Posterior vena cava (tissue), 2 donors: ENCODE data around the gene CYP4X1. TPM values are rescaled to one million over a fixed set of nuclear protein-coding genes. Genes with fewer than 3 reads are reported as not detected.
"Not testable (repeated sequence)": the region's sequence is repeated elsewhere in the genome, so short reads cannot be mapped to it uniquely, and the experiment has no call there.

Experiments used
- DNase-seq: peaks from one replicate; pipeline ENCODE4 v3.0.0-alpha.2; 2020; ENCODE audit warnings: low spot score
- intact Hi-C, 2 donors: fragments of 100-400 bp; cut with DNase I; formaldehyde crosslinking; loops; one replicate each; pipeline versions ENCODE4 v1.14.1 to v1.14.2; 2022 to 2023
- total RNA-seq, 2 donors: library from RNA; stranded (reverse); fragmentation: NEBNext Ultra II Directional; extraction: Animal tissue kit (Norgen Biotek cat#: 25700); gene quantifications; one replicate each; pipeline ENCODE4 v1.2.1, GENCODE V29; 2021
- donor health status: DM: yes; HTN: yes; CAD: no.
- donor health status: DM: yes; HTN: yes; CAD: no.

Gene CYP4X1
- total RNA-seq, 2 donors from 2014 or later, result 5.9 to 14.3 TPM

DNA sequence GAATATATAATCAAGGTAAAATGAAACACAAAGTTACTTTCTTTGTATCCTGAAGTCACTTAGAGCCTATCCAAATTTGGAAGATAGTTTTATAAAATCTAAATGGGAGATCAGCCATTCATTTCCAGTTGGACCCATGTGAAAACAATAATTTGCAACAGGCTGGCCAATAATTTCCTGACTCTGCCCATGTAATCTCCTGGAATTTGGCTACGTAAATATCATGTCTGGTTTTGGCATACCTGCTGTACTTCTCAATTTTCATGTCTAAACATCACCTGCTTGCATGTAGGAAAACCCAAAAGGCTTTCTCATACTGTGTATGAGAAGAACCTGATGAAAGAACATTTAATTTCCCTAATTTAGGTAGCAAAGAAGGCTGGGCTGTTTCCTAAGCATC lies 35.9 kb downstream of the CYP4X1 start:
- no peak for DNase-seq
- intact Hi-C loops, result no loop called here

DNA sequence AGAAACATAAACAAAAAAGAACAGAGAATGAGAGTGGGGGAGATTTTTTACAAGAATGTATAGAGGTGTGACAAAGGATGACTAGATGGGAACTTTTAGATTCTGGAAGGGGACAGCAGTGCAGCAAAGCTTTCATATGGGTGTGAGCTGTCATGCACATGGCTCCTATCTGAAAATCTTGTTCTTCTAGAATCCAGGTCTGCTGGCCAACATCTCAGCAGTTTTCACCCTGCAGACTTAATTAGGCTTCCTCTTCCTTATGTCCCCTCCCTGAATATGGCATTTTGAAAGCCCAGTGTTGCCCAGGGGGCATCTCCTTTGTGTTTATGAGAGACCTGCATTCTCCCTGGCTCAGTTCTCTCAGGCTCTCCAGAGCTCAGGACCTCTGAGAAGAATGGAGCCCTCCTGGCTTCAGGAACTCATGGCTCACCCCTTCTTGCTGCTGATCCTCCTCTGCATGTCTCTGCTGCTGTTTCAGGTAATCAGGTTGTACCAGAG lies 43.7 kb downstream of the CYP4X1 start, which contains the start of gene CYP4Z1:
Gene CYP4Z1 (plus strand): TSS at position 135 of the 498 bp plus-strand sequence. CDS start 260 bp downstream, at position 395.
- intact Hi-C loops, result no loop called here
- no peak for DNase-seq

DNA sequence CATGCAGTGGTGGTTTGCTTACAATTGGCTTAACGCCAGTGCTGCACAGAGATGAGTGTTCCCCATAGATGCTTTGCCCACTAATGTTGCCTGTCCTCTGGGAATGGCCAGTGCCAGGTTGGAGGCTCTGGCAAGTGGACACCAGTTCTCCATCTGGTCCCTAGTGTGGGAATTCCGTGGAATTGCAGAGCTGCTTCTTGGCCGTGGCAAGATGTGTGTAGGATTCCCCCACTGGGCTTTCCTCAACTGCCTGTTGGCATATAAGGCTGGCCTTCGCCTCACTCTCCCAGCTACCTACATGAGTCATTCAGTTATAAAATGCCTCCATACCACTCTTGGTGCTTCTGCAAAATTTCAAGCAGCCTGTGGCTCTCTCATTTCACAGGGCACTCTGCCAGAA lies 45.6 kb downstream of the CYP4X1 start:
- intact Hi-C loops, result not testable (repeated sequence)

DNA sequence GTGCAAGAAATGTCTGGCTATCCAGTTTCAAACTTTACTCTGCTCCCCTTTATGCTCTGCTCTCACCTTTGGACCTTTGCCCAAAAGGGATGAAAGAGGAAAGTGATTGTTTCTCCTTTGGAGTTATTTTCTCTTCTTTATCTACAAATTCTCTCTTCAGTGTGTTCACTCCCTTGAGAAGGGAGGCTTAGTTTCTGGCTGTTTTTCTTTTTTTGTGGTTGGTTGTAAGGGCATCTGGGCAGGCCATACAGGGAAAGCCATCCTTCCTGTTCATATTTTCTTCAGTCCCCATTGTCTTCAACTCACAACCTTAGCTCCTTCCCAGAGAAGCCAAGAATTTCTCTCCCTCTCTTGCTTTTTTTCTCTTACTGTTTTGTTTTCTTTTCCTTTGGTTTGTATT lies 46.0 kb downstream of the CYP4X1 start:
- intact Hi-C loops, DNase-seq: not testable (repeated sequence)

More for the DNA sequence above, 45.6 kb downstream of the CYP4X1 start:
- DNase-seq, result not testable (repeated sequence)

DNA sequence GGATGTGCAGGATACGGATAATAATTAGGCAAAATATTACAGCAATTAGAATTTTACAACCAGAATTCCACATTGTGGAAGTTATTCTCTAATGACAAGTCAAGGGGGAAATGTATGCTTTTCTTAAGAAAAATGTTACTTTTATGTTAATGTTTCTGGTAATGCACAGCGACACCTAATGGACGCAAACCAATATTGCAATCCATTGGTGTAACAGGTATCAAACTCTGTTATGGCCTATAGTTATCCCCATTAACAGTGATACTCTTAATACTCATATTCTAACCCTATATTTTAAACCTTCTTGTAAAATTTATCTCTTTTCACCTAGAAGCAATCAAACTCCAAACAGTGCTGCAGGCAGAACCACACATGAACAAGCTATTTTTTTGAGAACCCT lies 65.9 kb downstream of the CYP4X1 start:
- intact Hi-C loops, DNase-seq: not testable (repeated sequence)

DNA sequence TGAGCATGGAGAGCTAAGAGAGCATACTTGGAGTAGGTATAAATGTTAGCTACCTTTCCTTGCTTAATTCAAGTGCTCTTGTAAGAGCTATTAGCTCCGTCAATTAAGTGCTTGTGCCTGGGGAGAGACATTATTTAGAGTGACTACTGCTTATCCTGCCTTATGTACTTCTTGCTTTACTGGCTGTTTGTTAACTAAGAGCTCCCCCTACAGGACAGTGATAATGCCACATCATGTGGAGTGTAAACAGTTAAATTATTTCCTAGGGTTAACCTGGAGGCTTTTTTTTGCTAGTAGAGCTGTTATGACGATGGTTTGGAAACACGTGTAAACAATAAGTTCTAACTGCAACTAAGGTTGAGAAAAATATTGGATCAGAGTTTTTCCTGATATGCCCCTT lies 68.0 kb downstream of the CYP4X1 start:
- intact Hi-C loops, DNase-seq: not testable (repeated sequence)

Other genes starting within 250 kb of the CYP4X1 start
- 10 to 100 TPM; 11.6 to 35.2 TPM for gene CYP4B1, start 224.6 kb upstream of the CYP4X1 start, total RNA-seq
- gene CYP4A11, start 82.2 kb upstream of the CYP4X1 start, total RNA-seq, result not detected
- 1 to 10 TPM; 1.4 to 1.5 TPM for gene CYP4Z1, start 43.6 kb downstream of the CYP4X1 start, total RNA-seq
- under 1 TPM; 0.10 to 0.32 TPM for gene CYP4A22, start 113.8 kb downstream of the CYP4X1 start, total RNA-seq
- gene PDZK1IP1, start 166.4 kb downstream of the CYP4X1 start, total RNA-seq, result 1 to 10 TPM in 1 of 2 donors, under 1 TPM in 1; 0.76 to 1.0 TPM
- gene TAL1, start 208.6 kb downstream of the CYP4X1 start, total RNA-seq, result 1 to 10 TPM; 5.3 to 8.7 TPM